ENCODE data around the gene CDC42BPA. TPM values are rescaled to one million over a fixed set of nuclear protein-coding genes. Genes with fewer than 3 reads are reported as not detected.

The CDC42BPA gene
- total and polyA plus RNA-seq, 3 donors from 2014 or later = 39.9 to 109 (median 105) TPM

GRCh38 chr1:227303662-227304061 is 14.6 kb downstream of the CDC42BPA start:
- no peak for TF ChIP-seq POLR2A (IDR thresholded peaks at IDR 0.05)
- TF ChIP-seq, protein P1, sequence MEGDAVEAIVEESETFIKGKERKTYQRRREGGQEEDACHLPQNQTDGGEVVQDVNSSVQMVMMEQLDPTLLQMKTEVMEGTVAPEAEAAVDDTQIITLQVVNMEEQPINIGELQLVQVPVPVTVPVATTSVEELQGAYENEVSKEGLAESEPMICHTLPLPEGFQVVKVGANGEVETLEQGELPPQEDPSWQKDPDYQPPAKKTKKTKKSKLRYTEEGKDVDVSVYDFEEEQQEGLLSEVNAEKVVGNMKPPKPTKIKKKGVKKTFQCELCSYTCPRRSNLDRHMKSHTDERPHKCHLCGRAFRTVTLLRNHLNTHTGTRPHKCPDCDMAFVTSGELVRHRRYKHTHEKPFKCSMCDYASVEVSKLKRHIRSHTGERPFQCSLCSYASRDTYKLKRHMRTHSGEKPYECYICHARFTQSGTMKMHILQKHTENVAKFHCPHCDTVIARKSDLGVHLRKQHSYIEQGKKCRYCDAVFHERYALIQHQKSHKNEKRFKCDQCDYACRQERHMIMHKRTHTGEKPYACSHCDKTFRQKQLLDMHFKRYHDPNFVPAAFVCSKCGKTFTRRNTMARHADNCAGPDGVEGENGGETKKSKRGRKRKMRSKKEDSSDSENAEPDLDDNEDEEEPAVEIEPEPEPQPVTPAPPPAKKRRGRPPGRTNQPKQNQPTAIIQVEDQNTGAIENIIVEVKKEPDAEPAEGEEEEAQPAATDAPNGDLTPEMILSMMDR (IDR thresholded peaks at IDR 0.05) = no peak
- H3K9me3 ChIP-seq = no peaks in the 10 kb centered on the region
- H3K4me3 ChIP-seq = no peak overlapping the region
- no peaks in the 10 kb centered on the region for H3K36me3 ChIP-seq (ENCODE audit: low read depth, missing control alignments)
- H3K27ac ChIP-seq = no peak overlapping the region
- no peak for DNase-seq
- no peaks in the 10 kb centered on the region for H3K27me3 ChIP-seq
- intact Hi-C loops (cut with DNase I; ENCODE audit: low total_unique reads) = no loop called here
- peaks cover under 1% of the 10 kb centered on the region for H3K4me1 ChIP-seq

DNA sequence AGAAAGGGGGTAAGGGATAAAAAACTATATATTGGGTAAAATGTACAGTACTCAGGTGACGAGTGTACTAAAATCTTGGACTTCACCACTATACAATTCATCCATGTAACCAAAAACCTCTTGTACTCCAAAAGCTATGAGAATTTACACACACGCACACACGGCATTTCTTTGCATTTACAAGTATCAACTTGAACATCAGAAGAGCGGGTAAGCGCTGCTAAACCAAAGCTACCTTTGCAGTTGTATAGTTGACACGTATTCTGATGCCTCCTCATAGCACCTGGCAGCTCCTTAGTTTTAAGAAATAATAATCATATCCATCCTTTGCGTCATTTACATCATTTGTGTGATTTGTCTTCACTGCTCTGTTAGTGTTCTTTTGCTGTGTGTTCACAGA is 17.6 kb downstream of the CDC42BPA start:
- no peaks in the 10 kb centered on the region for H3K36me3 ChIP-seq (ENCODE audit: low read depth, missing control alignments)
- intact Hi-C loops (cut with DNase I; ENCODE audit: low total_unique reads) = no loop called here
- no peaks in the 10 kb centered on the region for H3K27me3 ChIP-seq
- H3K4me1 ChIP-seq = peaks cover 7% of the 10 kb centered on the region
- no peak for DNase-seq
- H3K9me3 ChIP-seq = no peaks in the 10 kb centered on the region
- H3K27ac ChIP-seq = no peak overlapping the region
- WGBS, 2 donors = 96% methylated on average over 7 of the region's 7 CpGs
- no peak overlapping the region for H3K4me3 ChIP-seq
- TF ChIP-seq POLR2A (IDR thresholded peaks at IDR 0.05) = no peak
- TF ChIP-seq, protein P1 (IDR thresholded peaks at IDR 0.05) = no peak

DNA sequence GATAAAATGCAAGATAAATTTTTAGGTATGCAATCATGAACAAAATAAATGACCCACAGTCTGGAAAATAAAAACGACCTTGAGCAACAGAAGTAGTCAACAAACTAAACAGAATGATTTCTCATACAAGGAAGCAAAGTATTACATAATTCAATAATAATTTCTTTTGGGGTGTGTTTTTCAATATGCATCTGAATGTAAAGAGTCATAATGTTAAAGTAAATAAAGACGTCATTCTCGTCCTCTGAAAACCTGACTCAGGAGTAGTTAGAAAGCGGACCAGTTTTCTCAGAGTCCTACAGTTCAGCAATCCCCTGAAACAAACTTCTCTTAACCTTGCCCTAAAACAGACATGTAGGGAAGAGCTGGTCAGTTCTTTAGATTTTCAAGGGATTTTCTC is 18.6 kb downstream of the CDC42BPA start:
- Histone ChIP-seq H3K36me3 (ENCODE audit: low read depth, missing control alignments) (no peaks in the 10 kb centered on the region), H3K4me3 (no peak overlapping the region), H3K27ac (peak overlapping the region in 1 of 2 donors; percentile 6), H3K9me3 (no peaks in the 10 kb centered on the region), H3K4me1 (peaks cover 7% of the 10 kb centered on the region), H3K27me3 (no peaks in the 10 kb centered on the region)
- WGBS, 2 donors = 57 to 68% methylated on average over 4 of the region's 4 CpGs
- intact Hi-C loops (cut with DNase I; ENCODE audit: low total_unique reads) = no loop called here
- no peak for DNase-seq
- no peak for TF ChIP-seq POLR2A (IDR thresholded peaks at IDR 0.05)
- TF ChIP-seq, protein P1 (IDR thresholded peaks at IDR 0.05) = no peak

GRCh38 chr1:227299241-227299627 is 19.1 kb downstream of the CDC42BPA start:
- TF ChIP-seq, protein P1 (IDR thresholded peaks at IDR 0.05) = no peak
- no peak for TF ChIP-seq POLR2A (IDR thresholded peaks at IDR 0.05)
- no peaks in the 10 kb centered on the region for H3K9me3 ChIP-seq
- no peaks in the 10 kb centered on the region for H3K27me3 ChIP-seq
- intact Hi-C loops (cut with DNase I; ENCODE audit: low total_unique reads) = no loop called here
- H3K36me3 ChIP-seq (ENCODE audit: low read depth, missing control alignments) = no peaks in the 10 kb centered on the region
- peak overlapping the region; percentile 4 to 40 for H3K27ac ChIP-seq
- peaks cover 7% of the 10 kb centered on the region for H3K4me1 ChIP-seq
- H3K4me3 ChIP-seq = no peak overlapping the region
- no peak for DNase-seq

- TF ChIP-seq, protein P1 (IDR thresholded peaks at IDR 0.05) = no peak
- TF ChIP-seq POLR2A (IDR thresholded peaks at IDR 0.05) = no peak
- no peaks in the 10 kb centered on the region for H3K36me3 ChIP-seq (ENCODE audit: low read depth, missing control alignments)
- H3K4me1 ChIP-seq = peaks cover 7% of the 10 kb centered on the region
- no peak for DNase-seq
- WGBS, 2 donors = 55 to 62% methylated on average over 3 of the region's 3 CpGs
- H3K27me3 ChIP-seq = no peaks in the 10 kb centered on the region
- intact Hi-C loops (cut with DNase I; ENCODE audit: low total_unique reads) = no loop called here
- H3K9me3 ChIP-seq = no peaks in the 10 kb centered on the region
- H3K27ac ChIP-seq = peak overlapping the region; percentile 4 to 40
- no peak overlapping the region for H3K4me3 ChIP-seq
Measured at GRCh38 chr1:227298512-227299240, 19.6 kb downstream of the CDC42BPA start.

All from testis (tissue), 3 donors.